Prostate gland (tissue), 2 donors: ENCODE measurements around the gene GPRIN3. TPM values are rescaled to one million over a fixed set of nuclear protein-coding genes. Genes with fewer than 3 reads are reported as not detected.

Experiments used
- DNase-seq: peaks from one replicate; pipeline ENCODE4 v3.0.0-alpha.2; 2019; ENCODE audit warnings: low spot score
- H3K27ac ChIP-seq, 2 donors: fragments of 200-600 bp; sonication (generic); 2 replicates each; pipeline ENCODE4 v1.5.1; 2017 to 2019
- H3K27me3 ChIP-seq: fragments of 200-600 bp; sonication (generic); replicated peaks from 2 replicates; pipeline ENCODE4 v1.5.1; 2019; ENCODE audit not compliant: insufficient read depth
- H3K36me3 ChIP-seq, 2 donors: fragments of 200-600 bp; sonication (generic); 1 replicate in 1 of 2; 2 replicates in 1 of 2; pipeline versions ENCODE4 v1.5.1 to v1.8.1; 2017 to 2019
- H3K4me1 ChIP-seq: fragments of 200-600 bp; sonication (generic); replicated peaks from 2 replicates; pipeline ENCODE4 v1.5.1; 2019
- H3K4me3 ChIP-seq, 2 donors: fragments of 200-600 bp; sonication (generic); 2 replicates each; pipeline ENCODE4 v1.5.1; 2017 to 2019
- H3K9me3 ChIP-seq: fragments of 200-600 bp; sonication (generic); 2 replicates; pipeline ENCODE4 v1.5.1; 2017
- CTCF ChIP-seq, 4 experiments: fragments of 200-600 bp in 2 of 4; fragments of 450-650 bp in 2 of 4; sonication (generic) in 2 of 4; IDR thresholded peaks; 1 replicate in 3 of 4; 2 replicates in 1 of 4; pipeline ENCODE4 v1.5.1; 2016 to 2019; ENCODE audit warnings: antibody characterized with exemption in 4 of 4, mild to moderate bottlenecking in 2 of 4, moderate library complexity in 2 of 4
- POLR2A ChIP-seq: fragments of 450-650 bp; IDR thresholded peaks from one replicate; pipeline ENCODE4 v1.6.1; 2016; ENCODE audit warnings: antibody characterized with exemption, mild to moderate bottlenecking
- POLR2AphosphoS5 ChIP-seq: sonication (generic); formaldehyde crosslinking; IDR thresholded peaks from one replicate; pipeline ENCODE4 v1.6.1; 2017; ENCODE audit warnings: antibody characterized with exemption
- WGBS: methylation state at CpG from one replicate; pipeline ENCODE4 v1.1.5; 2018; 5-methylcytosine and 5-hydroxymethylcytosine counted together
- intact Hi-C: fragments of 100-400 bp; cut with DNase I; formaldehyde crosslinking; loops from one replicate; pipeline ENCODE4 v1.14.2; 2022
- total RNA-seq, 2 donors: library from RNA; depleted of rRNA; stranded (reverse); fragments of >200 nt; gene quantifications; one replicate each; pipeline ENCODE4 v1.1.0, GENCODE V29; 2016

The GPRIN3 gene
- total RNA-seq, 2 donors from 2014 or later: 0.77 to 2.4 TPM

DNA sequence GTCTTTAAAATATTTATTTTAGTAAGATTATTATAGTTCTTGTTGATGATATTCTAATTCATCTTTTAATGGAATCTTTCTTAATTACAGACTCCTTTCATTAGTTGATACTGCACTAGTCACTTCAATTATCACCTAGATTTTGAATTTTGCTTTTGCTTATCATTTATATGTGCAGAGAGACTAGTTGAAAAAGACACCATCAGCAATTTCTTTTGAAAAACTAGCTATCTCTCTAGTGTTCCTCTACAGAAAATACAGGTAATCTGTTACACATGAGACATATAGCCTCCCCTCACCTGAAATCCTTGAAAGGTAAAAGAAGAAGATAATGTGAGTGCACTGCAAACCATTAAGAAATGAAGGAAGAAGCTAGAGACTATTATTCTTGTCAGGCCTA is 31.3 kb downstream of the GPRIN3 start:
- DNase-seq: no peak
- Histone ChIP-seq H3K27ac (no peak overlapping the region), H3K27me3 (no peaks in the 10 kb centered on the region), H3K4me1 (no peaks in the 10 kb centered on the region), H3K9me3 (no peaks in the 10 kb centered on the region), H3K4me3 (no peak overlapping the region), H3K36me3 (no peaks in the 10 kb centered on the region)
- TF ChIP-seq CTCF (IDR thresholded peaks at IDR 0.05) (no peak), POLR2AphosphoS5 (no peak), POLR2A (no peak)
- intact Hi-C loops: no loop called here

- intact Hi-C loops: no loop called here
- Histone ChIP-seq H3K9me3 (no peaks in the 10 kb centered on the region), H3K27ac (no peak overlapping the region), H3K27me3 (no peaks in the 10 kb centered on the region), H3K36me3 (no peaks in the 10 kb centered on the region), H3K4me1 (no peaks in the 10 kb centered on the region), H3K4me3 (no peak overlapping the region)
- DNase-seq: no peak
- TF ChIP-seq POLR2A (no peak), POLR2AphosphoS5 (no peak), CTCF (IDR thresholded peaks at IDR 0.05) (no peak)
- WGBS: 56% methylated on average over 6 of the region's 6 CpGs
These were observed 32.0 kb downstream of the GPRIN3 start for GRCh38 chr4:89275587-89275986.

GRCh38 chr4:89273741-89274141 is 33.9 kb downstream of the GPRIN3 start:
- Histone ChIP-seq H3K27me3 (no peaks in the 10 kb centered on the region), H3K9me3 (no peaks in the 10 kb centered on the region), H3K4me1 (no peaks in the 10 kb centered on the region), H3K36me3 (no peaks in the 10 kb centered on the region), H3K27ac (no peak overlapping the region), H3K4me3 (no peak overlapping the region)
- no peak for DNase-seq
- TF ChIP-seq POLR2A: no peak
- WGBS: 96% methylated on average over 5 of the region's 5 CpGs
- intact Hi-C loops: no loop called here

GRCh38 chr4:89270792-89271191 is 36.8 kb downstream of the GPRIN3 start:
- no peaks in the 10 kb centered on the region for H3K27me3 ChIP-seq
- DNase-seq: no peak
- intact Hi-C loops: no loop called here
- H3K9me3 ChIP-seq: no peaks in the 10 kb centered on the region
- no peak overlapping the region for H3K27ac ChIP-seq
- H3K4me1 ChIP-seq: no peaks in the 10 kb centered on the region
- no peaks in the 10 kb centered on the region for H3K36me3 ChIP-seq
- no peak overlapping the region for H3K4me3 ChIP-seq
- WGBS: 100% methylated on average over 1 of the region's 1 CpG
- TF ChIP-seq POLR2A (no peak), POLR2AphosphoS5 (no peak), CTCF (IDR thresholded peaks at IDR 0.05) (no peak)

DNA sequence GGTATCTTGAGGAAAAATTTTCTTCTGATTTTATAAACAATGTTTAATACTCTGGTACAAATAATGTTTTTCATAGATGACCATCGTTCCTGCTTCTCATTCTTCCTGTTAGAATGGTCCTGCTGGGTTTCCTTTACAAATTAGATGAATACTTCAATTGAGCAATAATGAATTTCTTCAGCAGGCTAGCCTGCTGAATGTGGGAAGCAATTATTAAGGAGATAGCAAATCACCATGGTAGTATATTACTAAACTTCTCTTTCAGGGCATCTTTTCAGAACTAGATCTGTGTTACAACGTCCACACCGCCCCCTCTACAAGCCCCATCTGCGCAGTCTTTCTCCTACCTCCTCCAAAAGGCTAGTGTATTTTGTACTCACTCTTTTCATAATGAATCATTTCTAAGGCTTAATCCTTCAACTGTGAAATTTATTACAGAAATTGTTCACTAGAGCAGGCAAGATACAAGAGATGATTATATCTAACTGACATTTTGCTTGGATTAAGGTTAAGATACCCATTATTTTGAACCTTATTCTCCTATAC is 38.4 kb downstream of the GPRIN3 start:
- no peaks in the 10 kb centered on the region for H3K4me1 ChIP-seq
- H3K27me3 ChIP-seq: no peaks in the 10 kb centered on the region
- no peak overlapping the region for H3K27ac ChIP-seq
- intact Hi-C loops: no loop called here
- WGBS: 88% methylated on average over 4 of the region's 4 CpGs
- H3K4me3 ChIP-seq: no peak overlapping the region
- TF ChIP-seq POLR2AphosphoS5 (no peak), CTCF (IDR thresholded peaks at IDR 0.05) (no peak), POLR2A (no peak)
- DNase-seq: no peak
- no peaks in the 10 kb centered on the region for H3K9me3 ChIP-seq
- H3K36me3 ChIP-seq: no peaks in the 10 kb centered on the region
